HUDEP-2 (cell line): ENCODE measurements around the gene SNAI1.
"Not testable (repeated sequence)": the region's sequence is repeated elsewhere in the genome, so short reads cannot be mapped to it uniquely, and the experiment has no call there.

Experiments used
- DNase-seq, 76 experiments: peaks; one replicate each; lab custom pipeline; 2025; ENCODE audit not compliant: unreplicated experiment in 76 of 76; lab: John Stamatoyannopoulos, UW

Gene SNAI1

DNA sequence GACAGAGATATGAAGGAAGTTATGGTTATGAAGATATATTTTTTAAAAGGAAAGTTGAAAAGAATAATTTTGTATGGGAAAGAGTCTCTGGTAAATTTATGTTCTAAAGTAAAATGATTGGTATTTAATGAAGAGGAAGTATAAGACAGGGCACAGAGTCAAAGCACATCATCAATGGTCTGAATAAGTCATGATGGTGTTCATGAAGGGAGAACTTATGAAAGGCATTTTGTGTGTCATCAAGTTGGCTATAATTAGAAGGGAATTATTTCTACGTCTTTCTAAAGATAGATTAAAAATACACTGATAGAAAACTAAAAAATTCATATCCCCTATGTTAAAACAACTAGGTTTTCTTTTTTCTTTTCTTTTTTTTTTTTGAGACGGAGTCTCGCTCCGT, 21.4 kb upstream of the SNAI1 start:
- no peak for DNase-seq

DNA sequence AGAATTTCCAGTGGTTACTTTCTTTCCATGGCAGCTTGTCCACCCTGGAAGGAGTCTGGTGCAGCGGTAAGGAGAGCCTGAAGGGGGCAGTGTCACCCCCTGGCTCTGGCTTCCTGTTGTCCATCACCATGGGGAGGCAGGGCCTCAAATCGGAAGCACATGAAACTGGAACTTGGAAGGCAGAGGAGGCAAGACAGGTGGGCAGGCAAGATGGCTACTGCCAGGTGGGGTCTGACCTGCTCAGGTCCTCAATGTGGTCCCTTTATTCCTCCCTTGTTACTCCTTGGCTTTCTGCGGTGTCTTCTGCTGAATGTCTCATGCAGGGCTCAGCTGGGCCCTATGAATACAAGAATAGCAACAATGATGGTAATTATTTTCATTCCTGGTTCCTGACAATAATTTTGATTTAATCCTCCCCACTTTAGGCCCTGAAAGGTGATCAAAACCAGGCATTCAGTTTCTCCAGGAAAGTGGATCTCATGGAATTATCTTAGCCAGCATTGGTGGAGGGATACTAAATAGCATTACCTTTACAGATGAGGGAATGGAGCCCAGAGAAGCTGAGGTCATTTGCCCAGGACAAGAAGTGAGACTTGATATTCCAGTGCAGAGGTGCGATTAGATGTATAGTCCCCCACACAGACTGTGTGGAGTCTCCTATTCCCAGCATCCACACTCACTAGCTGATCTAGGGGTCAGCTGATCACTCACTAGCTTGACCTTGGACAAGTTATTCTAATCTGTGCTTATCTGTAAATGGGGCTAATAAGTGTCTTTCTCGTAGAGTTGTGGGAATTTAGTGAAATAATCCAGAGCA, 17.6 kb upstream of the SNAI1 start:
- peak in 49 of 76 experiments; percentile 1 to 72 (median 34) for DNase-seq

DNA sequence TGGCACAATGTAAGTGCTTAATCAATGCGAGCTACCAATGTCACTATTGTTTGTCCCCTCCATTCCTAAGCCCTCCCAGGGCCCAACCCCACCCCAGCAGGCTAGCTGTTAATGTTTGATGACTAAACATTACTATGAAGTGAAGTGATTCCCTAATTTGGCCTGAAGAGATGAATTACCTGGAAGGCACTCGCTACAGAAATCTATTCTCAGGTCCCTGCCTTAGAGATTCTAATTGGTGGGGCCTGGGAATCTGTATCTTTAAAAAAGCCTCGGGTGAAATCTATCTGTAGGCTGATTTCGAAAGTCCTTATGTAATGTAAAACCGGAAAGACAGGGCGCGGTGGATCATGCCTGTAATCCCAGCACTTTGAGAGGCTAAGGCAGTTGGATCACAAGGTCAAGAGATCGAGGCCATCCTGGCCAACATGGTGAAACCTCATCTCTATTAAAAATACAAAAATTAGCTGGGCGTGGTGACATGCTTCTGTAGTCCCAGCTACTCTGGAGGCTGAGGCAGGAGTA, 16.9 kb upstream of the SNAI1 start:
- no peak for DNase-seq

DNA sequence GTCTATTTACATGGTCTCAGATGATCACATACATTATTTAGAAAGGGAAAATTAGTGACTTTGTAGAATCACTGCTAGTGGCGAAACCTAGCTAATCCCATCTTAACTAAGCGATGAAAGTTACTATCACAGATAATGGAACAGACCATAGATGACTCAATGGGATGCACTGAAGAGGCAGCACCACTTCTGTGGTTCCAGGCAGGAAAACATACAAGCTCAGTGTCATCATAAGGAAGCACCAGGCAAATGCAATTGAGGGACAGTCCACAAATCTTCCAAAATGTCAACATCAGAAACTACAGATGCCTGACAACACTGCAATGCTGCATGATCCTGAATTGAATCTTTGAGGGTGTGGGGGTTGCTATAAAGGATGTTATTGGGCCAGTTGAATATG, 15.9 kb upstream of the SNAI1 start:
- no peak for DNase-seq

DNA sequence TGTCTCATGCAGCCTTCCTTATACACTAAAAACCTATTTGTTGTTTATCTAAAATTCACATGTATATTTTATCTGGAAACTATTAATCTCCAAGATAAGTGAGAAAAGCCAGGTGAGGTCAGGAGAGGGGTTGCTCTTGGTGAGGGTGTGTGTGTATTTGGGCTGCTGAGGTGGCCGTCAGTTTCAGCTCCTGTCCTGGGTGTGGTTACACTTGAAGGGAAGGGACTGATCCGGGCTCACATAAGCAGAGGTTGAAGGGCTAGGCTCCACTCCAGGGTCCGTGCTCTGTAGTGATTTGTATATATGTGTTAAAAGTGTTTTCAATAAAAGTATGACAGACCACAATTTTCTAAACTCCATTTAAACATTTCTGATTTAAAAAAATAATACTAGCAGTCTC, 13.5 kb upstream of the SNAI1 start:
- peak in 1 of 76 experiments; percentile 12 for DNase-seq

DNA sequence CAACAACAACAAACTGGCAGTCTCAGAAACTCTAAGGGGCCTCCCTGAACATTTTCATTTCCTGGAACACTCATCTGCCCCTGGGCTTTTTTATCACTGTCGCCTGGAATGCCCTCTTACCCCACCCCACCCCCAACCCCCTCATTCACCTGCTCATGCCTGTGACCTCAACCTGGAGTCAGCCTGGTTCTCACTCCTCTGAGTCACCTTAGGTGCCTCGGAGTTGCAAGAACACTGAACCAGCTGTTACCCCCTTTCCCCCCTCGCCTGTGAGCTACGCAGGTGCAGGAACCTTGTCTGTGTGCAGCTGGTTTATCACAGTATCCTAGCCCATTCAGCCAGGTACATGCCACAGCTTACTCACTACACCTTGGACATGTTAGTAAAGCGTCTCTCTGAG, 12.8 kb upstream of the SNAI1 start:
- DNase-seq = no peak

DNA sequence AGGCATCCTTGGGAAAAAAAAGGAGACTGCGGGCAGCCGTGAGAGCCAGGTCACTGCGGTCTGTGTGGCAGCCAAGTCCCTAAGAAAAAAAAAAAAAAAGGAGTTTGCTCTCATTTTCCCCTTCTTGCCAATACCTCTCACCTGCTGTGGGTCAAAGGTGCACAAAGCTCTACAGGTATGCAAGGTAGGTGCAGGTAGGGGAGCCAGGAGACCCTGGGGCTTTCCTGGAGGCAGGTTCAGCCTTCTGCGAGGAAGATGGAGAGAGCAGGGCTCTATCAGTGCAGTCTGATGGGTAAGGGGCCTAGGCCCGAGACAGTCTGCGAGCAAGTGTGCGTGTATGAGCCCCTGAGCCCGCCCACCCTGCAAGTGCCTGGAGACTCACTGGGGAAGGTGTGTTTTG, 12.3 kb upstream of the SNAI1 start:
- no peak for DNase-seq

DNA sequence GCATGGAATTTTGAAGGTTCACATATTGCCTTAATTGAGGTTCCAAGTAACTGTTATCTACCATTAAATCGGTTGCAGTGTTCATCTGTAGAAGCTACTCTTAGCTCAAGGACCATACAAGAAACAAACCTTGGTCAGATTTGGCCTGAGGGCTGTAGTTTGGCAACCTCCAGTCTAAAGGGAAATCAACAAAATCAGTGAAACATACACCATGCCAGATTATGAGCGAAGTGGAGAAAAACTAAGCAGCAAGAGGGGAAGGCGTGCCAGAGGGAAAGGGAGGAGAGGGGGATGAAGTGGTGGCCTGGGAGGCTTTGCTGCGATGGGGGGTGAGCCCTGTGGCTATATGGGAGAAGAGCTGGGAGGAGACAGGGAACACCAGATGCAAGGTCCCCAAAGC, 8.8 kb upstream of the SNAI1 start:
- no peak for DNase-seq

DNA sequence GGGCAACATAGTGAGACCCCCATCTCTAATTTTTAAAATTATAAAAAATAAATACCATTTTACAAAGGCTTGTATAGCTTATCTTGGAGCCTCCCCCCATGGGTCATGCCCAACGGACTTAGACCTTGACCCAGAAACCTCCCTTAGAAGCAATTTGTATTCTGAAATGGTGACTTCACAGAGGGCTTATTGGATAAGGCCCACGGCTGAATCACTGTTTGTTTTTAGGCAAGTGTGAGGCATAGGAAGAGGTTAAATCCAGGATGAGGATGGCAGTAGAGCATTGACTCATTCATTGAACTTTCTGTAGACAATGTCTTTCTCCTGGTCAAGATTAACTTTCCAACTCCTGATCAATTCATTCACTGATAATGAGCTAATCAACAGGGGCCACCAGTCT, 6.2 kb upstream of the SNAI1 start:
- no peak for DNase-seq

DNA sequence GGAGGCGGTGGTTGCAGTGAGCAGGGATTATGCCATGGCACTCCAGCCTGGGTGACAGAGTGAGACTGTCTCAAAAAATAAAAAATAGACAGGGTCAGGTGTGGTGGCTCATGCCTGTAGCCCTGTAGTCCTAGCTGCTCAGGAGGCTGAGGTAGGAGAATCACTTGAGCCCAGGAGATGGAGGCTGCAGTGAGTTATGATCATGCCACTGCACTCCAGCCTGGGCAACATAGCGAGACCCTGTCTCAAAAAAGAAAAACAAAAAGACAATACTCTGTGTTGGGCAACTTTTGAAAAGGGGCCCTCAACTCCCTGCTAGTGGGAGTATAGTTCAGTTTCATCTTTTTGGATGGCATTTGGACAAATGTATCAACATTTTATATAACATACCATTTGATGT, 5.0 kb upstream of the SNAI1 start:
- DNase-seq = not testable (repeated sequence)

DNA sequence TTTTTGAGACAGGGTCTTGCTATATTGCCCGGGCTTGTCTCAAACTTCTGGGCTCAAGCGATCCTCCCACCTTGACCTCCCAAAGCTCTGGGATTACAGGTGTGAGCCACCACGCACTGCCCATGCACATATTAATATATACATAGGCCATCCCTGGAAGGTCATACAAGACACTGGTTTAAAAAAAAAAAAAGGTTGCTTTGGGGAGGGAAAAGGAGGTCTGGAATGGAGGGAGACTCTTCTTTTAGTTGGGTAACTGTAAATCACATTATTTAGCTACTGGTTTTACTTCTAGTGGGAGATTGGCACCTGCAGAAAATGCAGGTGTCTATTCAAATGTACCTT, 4.1 kb upstream of the SNAI1 start:
- no peak for DNase-seq

DNA sequence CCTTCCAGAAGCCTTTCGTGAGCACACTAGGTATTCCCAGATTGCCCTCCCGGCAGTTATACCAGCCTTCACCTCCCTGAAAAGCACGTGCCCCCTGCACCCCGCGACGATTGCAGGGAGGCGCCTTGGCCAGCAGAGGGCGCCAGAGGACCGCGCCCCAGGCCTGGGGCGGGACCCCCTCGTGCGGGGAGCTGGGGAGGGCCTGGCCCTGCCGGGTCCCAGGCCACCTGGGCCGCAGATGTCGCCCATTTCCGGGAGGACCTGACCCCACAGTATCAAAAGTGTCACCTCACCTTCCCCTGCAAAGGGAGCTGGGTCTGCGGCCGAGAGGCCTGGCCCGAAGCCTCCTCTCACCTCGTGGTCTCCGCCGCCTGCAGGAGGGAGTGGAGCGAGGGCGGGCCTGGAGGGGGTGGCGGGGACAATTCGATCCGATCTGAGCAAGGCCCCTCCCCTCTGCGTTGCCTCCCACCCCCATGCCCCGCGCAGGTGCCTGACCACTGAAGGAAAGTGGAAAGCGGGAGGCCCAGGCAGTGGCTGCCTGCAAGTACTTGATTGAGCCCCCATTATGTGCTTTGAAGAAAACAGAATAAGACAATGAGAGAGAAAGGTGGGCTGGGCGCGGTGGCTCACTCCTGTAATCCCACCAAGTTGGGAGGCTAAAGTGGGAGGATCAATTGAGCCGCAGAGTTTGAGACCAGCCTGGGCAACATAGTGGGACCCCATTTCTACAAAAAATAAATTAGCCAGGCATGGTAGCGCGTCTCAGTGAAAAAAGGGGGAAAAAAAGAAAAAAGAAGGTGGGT, 3.5 kb upstream of the SNAI1 start:
- DNase-seq = peak in 47 of 76 experiments; percentile 6 to 59 (median 35)

DNA sequence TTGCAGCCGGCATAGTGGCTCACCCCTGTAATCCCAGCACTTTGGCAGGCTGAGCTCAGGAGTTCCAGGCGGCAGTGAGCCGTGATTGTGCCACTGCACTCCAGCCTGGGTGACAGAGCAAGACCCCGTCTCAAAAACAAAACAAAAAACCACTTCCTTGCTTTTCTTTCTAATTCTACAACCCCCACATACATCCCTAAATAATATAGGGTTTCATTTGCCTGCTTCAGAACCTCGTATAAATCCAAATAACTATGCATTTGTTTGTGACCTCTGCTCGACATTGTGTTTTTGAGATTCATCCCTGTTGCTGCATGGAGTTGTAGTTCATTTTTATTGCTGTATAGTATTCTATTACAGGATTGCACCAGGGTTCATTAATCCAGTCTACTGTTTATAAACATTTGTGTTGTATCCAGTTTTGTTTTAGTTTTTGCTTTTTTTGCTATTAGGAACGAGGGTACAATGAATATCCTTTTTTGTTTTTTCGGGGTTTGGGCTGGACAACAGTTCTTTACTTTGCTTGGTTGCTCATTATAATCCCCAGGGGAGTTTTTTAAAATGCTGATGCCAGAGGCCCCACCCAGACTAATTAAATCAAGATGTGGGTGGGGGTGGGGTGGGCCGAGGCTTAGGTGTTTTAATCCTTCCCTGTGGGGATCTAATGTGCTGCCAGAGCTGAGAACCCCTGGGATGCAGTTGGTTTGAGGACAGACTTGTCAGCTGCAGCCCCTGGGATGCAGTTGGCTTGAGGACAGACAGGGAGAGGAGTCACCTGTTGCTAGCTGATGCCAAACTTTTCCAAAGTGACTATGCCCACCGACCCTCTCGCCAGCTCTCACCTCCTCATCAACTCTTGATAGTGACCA, 2.4 kb upstream of the SNAI1 start:
- no peak for DNase-seq

DNA sequence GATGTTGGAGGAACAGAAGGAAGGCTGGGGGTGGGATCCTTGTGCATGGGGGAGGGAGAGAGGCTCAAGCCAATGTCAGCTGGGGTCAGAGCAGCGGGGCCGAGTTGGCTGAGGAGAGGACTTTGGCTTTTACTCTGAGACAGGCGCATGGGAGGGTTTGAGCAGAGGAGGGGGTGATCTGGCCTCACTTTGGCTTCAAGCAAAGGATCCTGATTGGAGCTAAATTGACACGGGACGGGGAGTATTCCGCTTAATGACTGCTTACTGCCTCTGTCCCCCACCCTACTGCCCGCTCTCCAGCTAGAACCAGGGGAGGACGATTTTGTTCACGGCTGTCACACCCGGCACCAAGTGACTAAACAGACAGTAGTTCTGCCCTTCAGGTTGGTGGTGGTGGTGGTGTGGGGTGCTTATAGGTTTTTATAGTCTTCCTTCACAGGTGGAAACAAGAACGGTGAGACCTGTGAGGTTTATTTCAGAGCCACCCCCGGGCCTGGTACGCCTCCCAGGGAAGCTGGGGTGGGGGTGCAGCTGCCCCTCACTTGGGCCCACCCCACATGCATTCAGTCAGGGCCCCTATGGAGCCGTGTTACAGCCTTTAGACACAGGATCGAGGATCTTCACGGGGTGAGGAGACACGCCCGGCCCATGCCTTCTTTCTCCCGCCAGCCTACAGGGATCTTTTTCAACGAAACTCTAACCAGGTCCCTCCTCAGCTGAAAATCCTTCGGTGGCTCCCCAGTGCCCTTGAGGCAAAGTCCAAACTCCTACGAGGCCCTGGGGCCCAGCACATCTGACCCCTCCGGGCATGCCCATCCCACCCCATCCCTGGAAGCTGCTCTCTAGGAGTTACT, 1.3 kb upstream of the SNAI1 start:
- DNase-seq = no peak

DNA sequence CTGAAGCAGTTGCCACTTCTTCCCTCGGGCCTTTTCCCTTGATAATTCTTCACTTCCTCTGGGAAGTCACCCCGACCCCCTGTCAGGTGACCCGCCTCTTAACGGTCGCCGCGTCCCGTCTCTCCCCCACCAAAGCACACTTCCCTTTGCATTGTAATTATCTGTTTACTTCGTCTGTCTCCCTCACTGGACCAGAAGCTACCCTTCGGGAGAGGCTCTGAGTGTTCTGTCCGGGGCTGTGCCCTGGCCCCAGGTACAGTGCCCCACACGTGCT, 771 bp upstream of the SNAI1 start:
- DNase-seq = no peak

DNA sequence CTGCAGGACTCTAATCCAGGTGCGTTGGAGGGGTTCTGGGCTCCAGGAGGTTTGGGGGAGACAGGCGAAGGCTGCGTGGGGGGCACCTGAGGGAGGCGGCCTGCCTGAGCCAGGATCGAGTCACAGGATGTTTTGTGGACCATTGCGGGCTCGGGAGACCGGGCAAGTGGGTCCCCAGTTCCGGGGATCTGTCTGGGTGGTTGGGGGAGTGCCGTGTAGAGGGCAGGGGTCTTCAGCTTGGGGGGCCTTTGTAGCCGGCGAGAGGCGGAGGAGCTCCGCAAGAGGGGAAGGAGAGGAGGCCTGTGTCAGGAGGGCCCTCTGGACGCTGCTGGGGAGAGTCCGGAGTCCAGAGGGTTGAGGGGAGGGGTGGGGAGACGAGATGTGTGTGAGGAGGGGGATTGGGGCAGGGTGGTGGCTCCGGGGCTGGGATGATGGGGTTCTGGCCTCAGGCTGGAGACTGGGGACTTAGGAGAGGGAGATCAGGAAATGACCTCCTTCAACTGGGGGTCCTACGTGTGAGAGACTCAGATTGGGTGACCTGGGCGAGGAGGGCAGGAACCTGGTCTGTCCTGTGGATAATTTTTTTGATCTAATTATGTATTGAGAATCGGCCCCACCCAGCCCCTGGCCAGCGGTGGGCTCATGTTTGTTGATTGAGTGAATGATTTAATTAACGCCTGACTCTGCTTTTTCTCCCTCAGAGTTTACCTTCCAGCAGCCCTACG, 505 bp downstream of the SNAI1 start:
- no peak for DNase-seq

DNA sequence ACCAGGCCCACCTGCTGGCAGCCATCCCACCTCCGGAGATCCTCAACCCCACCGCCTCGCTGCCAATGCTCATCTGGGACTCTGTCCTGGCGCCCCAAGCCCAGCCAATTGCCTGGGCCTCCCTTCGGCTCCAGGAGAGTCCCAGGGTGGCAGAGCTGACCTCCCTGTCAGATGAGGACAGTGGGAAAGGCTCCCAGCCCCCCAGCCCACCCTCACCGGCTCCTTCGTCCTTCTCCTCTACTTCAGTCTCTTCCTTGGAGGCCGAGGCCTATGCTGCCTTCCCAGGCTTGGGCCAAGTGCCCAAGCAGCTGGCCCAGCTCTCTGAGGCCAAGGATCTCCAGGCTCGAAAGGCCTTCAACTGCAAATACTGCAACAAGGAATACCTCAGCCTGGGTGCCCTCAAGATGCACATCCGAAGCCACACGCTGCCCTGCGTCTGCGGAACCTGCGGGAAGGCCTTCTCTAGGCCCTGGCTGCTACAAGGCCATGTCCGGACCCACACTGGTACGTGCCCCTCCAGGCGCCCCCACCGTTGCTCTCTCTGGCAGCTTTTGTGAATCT, 1.1 kb downstream of the SNAI1 start:
- DNase-seq = no peak

DNA sequence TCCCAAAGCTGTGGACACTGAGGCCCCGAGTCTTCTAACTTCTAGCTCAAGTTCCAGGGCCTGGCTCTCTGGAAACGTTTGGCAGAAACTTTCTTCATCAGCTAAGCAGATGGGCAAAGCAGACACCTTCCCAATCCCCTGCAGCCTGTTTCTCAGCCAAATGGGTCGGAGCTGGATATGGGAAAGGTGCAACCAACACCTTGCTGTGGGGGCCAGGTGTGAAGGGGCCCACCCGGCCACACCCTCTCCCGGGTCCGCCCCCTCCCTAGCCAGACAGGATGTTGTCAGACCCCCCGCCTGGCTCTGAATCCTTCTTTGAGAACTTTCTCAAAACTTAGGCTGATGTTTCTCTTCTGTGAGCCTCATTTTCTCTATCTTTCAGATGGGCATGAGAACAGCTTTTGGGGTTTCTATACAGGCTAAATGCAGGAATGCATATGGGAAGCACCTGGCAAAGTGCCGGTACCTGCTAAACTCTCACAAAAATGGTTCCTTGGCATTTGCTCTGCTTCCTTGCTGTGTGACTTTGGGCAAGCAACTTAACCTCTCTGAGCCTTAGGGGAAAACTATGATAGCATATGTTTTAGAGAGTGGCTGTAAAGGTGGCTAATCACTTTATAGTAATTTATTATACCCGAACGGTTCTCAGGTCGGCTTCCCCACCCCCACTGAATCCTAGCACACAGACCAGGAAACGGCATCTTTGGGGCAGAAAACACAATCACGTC, 1.8 kb downstream of the SNAI1 start:
- DNase-seq = no peak

DNA sequence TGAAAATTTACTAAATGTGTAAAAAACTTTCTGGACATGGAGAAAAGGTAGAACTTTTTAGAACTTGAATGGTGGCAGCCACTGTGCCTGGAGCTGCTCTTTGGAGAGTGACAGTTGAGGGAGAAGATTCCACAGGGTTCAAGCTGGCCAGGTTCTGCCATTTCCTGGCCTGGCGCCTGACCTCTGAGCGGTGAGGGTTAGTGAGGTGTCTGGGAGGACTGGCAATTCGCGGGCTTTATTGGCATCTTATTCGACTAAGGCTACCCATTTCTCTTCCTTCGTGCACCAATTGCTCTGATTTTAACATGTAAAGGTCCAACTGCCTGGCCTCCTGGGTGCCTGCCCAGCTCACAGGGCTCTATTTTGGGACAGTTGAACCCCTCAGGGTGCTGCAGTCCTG, 2.4 kb downstream of the SNAI1 start:
- no peak for DNase-seq
